Activated T-cell treated with anti-CD3 and anti-CD28 coated beads, Interleukin-2, amount 50 U/mL, for 72 hours (primary cell): Measurements from ENCODE around the gene CTNNA2. TPM values are rescaled to one million over a fixed set of nuclear protein-coding genes. Genes with fewer than 3 reads are reported as not detected.

Experiments
- ATAC-seq, 2 donors: fragments of 150-1000 bp; cut with Tn5 transposase; replicated peaks in 1 of 2; 2 replicates each; pipeline ENCODE4 v1.10.0; 2021; ENCODE audit warnings: moderate library complexity in 2 of 2, mild to moderate bottlenecking in 1 of 2
- DNase-seq, 2 donors: peaks; one replicate each; pipeline ENCODE4 v3.0.0; 2021 to 2022; ENCODE audit warnings: mixed read lengths in 1 of 2
- H3K27ac Mint-ChIP-seq: one replicate; pipeline ENCODE4 v1.8.0; 2022; ENCODE audit warnings: mild to moderate bottlenecking, moderate library complexity, mixed read lengths
- H3K27me3 Mint-ChIP-seq: one replicate; pipeline ENCODE4 v1.8.0; 2022; ENCODE audit warnings: low read depth, mixed read lengths
- H3K36me3 Mint-ChIP-seq, 2 donors: one replicate each; pipeline ENCODE4 v1.8.0; 2022; ENCODE audit warnings: mixed read lengths in 2 of 2, mild to moderate bottlenecking in 1 of 2; ENCODE audit not compliant: insufficient read depth in 2 of 2
- H3K4me1 Mint-ChIP-seq: one replicate; pipeline ENCODE4 v1.8.0; 2022; ENCODE audit warnings: low read depth, mixed read lengths
- H3K4me3 Mint-ChIP-seq, 2 donors: one replicate each; pipeline ENCODE4 v1.8.0; 2022; ENCODE audit warnings: mild to moderate bottlenecking in 2 of 2, mixed read lengths in 2 of 2, moderate library complexity in 2 of 2
- H3K9me3 Mint-ChIP-seq, 2 donors: one replicate each; pipeline ENCODE4 v1.8.0; 2022; ENCODE audit warnings: mixed read lengths in 2 of 2
- total RNA-seq, 2 donors: library from RNA; stranded (reverse); gene quantifications; one replicate each; pipeline ENCODE4 v1.2.3, GENCODE V29; 2022

CTNNA2 gene
- total RNA-seq, 2 donors from 2014 or later: not detected

DNA sequence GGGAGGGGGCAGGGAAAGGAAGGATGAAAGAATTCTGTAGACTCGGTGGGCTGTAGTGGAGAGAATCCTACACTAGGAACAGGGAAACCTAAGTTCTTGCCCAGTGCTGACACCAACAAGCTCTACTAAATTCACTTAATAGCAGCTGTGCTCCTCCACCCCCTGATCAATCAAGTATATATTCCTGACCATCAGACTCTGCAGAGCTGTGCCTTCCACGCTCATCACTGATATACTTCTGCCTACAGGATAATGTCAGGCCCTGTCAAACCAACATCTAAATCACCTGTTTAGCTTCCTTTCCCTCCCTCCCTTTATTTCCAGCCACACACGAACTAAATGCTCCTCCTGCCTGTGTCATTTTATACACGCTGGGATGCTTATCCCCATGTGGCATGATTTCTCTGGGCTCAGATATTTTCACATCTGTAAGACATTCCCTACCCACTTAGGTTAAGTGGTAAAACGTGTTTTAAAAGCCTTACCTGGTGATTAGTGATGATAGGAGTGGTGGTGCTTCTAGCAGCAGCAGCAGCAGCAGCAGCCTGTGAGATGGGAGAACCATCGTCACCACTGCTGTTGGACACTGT lies 489.8 kb downstream of the CTNNA2 start:
- no peaks in the 10 kb centered on the region for H3K27me3 Mint-ChIP-seq
- peaks cover 5 to 6% of the 10 kb centered on the region in 2 donors for H3K9me3 Mint-ChIP-seq
- H3K4me3 Mint-ChIP-seq: no peak overlapping the region
- H3K27ac Mint-ChIP-seq: no peak overlapping the region
- H3K36me3 Mint-ChIP-seq: no peaks in the 10 kb centered on the region
- no peaks in the 10 kb centered on the region for H3K4me1 Mint-ChIP-seq
- no peak for ATAC-seq
- DNase-seq: no peak

DNA sequence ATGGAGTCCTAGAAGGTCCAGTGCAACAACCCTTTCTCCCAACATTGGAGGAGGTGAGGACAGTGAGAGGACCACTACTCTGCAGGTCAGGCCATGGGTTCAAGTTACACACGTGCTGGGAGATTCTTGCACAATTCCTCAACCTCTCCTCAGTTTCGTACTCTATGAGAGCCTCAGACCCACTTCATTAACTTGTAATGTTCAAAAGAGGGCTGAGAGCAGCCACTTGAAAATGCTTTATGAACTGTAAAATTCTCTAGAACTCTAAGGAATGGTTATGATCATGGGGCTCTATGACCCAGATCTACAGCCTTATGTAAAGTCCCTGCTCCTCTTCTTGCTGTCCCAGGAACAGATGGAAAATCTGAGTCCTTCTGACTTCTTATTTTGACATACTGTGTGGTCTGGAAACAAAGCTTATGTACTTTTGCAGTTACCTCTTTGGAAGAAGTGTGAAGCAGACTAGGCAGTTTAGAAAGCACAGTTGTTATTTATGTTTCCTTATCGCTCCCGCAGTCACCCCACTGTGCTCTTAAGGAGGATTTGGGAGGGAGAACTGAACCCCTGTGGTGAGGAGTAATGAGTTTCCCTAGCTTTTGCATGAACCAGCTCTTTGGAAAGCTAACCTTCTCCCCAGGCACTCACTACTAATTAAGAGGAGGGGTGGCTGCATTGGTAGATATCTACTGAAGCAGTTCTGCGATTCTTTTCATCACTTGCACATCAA lies 495.1 kb downstream of the CTNNA2 start:
- Mint-ChIP-seq H3K27me3 (no peaks in the 10 kb centered on the region), H3K4me3 (no peak overlapping the region), H3K9me3 (peaks cover 3 to 5% of the 10 kb centered on the region in 2 donors), H3K4me1 (no peaks in the 10 kb centered on the region), H3K27ac (no peak overlapping the region), H3K36me3 (no peaks in the 10 kb centered on the region)
- no peak for ATAC-seq
- no peak for DNase-seq

DNA sequence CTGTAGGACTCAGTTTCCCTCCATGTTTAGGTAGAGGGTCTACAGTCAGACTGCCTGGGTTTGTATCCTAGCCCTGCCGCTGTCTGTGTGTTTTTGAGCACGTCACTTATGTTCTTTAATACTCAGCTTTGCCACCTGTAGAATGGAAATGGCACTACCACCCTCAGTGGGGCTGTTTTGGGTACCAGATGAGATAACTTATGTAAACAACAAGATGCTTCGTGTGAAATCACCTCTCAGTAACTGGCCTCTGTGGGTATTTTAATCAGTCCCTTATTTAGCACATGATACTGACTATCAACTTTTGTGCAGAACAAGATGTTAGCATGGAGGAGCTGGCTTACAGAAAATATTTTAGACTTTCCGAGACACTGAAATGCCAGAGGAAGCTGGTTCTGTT lies 495.7 kb downstream of the CTNNA2 start:
- ATAC-seq (no peak), DNase-seq (no peak)
- peaks cover 3 to 5% of the 10 kb centered on the region in 2 donors for H3K9me3 Mint-ChIP-seq
- H3K27me3 Mint-ChIP-seq: no peaks in the 10 kb centered on the region
- H3K27ac Mint-ChIP-seq: no peak overlapping the region
- no peak overlapping the region for H3K4me3 Mint-ChIP-seq
- H3K36me3 Mint-ChIP-seq: no peaks in the 10 kb centered on the region
- H3K4me1 Mint-ChIP-seq: no peaks in the 10 kb centered on the region

DNA sequence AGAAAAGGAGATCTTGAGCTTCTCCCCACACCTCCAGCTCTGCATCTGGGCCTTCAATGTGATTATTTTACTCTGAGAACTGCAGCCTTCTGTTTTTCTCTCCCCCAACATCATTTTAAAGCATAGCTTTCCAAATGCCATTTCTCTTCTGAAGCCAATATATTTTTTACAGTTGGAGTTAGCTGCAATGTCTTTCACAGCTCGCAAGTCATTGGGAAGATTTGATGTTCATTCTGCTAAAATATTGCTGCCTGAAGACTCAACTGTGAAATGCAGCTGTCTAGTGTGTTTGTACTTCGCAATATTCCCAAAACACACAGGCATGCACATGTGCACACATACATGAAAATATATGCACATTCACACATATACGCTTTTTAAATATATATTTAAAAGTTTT lies 496.4 kb downstream of the CTNNA2 start:
- no peak overlapping the region for H3K27ac Mint-ChIP-seq
- no peaks in the 10 kb centered on the region for H3K4me1 Mint-ChIP-seq
- no peaks in the 10 kb centered on the region for H3K27me3 Mint-ChIP-seq
- H3K4me3 Mint-ChIP-seq: no peak overlapping the region
- H3K36me3 Mint-ChIP-seq: no peaks in the 10 kb centered on the region
- ATAC-seq (no peak), DNase-seq (no peak)
- H3K9me3 Mint-ChIP-seq: peaks cover 0 to 3% of the 10 kb centered on the region in 2 donors

DNA sequence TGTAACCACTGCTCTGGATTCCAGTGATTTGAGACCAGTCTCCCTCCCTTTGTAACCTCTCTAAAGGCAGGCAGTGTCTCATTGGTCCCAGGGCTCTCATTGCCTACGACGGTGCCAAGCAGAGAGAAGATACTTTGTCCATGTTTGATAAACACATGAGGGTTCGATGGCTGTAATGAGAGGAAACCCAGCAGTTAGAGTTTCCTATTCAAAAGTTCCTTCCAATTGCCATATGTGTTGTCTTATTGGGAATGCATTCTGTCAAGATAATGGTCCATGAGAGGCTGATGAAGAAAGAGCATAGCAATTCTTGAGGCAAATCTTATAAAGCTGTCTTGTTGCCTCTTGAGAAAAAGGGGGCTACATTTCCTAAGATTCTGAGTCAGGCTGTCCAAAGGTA lies 499.2 kb downstream of the CTNNA2 start:
- Mint-ChIP-seq H3K4me3 (no peak overlapping the region), H3K36me3 (no peaks in the 10 kb centered on the region), H3K27ac (no peak overlapping the region)

DNA sequence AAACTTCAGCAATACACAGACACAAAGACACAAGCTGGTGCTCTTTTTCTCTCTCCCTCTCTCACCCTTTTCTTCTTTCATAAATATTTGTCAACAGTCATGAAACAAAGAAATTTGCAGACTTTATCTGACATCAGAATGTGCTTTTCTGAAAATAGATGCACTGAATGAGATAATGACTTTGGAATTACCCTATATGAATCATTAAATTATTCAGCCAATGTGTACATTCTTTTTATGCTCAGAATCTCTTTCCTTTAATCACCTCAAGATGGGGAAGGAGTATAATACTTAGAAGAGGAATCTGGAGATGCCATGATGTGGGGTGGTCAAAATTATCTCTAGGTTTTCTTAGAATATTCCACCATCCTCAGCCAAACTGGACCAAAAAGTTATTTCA lies 501.8 kb downstream of the CTNNA2 start:
- Mint-ChIP-seq H3K4me3 (no peak overlapping the region), H3K4me1 (no peaks in the 10 kb centered on the region), H3K27ac (no peak overlapping the region), H3K9me3 (peaks cover under 1 to 2% of the 10 kb centered on the region in 2 donors), H3K27me3 (no peaks in the 10 kb centered on the region), H3K36me3 (no peaks in the 10 kb centered on the region)
- DNase-seq (no peak), ATAC-seq (no peak)

More for the DNA sequence above, 499.2 kb downstream of the CTNNA2 start:
- ATAC-seq: no peak
- no peak for DNase-seq
- H3K9me3 Mint-ChIP-seq: peaks cover 0 to 4% of the 10 kb centered on the region in 2 donors
- no peaks in the 10 kb centered on the region for H3K4me1 Mint-ChIP-seq
- no peaks in the 10 kb centered on the region for H3K27me3 Mint-ChIP-seq

DNA sequence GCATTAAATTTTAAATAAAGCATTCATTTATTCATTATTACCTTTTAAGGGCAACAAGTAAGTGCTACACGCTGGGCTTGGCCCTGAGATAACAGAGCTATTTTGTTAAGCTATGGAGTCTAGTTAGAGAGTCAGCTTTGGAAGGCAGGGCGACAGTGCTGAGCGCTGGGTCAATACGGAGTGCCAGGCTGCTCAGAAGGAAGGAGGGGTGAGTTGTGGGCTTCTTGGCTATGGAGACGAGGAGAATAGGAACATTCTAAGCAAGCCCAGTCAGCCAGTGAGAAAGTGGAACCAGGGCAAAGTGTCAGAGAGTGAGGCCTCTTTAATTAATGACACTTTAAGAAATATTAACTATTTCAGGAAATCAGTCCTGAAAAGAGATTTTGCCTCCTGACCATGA lies 503.3 kb downstream of the CTNNA2 start:
- ATAC-seq (no peak), DNase-seq (no peak)
- Mint-ChIP-seq H3K9me3 (peaks cover 5 to 7% of the 10 kb centered on the region in 2 donors), H3K4me3 (no peak overlapping the region), H3K27ac (no peak overlapping the region), H3K36me3 (no peaks in the 10 kb centered on the region), H3K27me3 (no peaks in the 10 kb centered on the region), H3K4me1 (no peaks in the 10 kb centered on the region)

DNA sequence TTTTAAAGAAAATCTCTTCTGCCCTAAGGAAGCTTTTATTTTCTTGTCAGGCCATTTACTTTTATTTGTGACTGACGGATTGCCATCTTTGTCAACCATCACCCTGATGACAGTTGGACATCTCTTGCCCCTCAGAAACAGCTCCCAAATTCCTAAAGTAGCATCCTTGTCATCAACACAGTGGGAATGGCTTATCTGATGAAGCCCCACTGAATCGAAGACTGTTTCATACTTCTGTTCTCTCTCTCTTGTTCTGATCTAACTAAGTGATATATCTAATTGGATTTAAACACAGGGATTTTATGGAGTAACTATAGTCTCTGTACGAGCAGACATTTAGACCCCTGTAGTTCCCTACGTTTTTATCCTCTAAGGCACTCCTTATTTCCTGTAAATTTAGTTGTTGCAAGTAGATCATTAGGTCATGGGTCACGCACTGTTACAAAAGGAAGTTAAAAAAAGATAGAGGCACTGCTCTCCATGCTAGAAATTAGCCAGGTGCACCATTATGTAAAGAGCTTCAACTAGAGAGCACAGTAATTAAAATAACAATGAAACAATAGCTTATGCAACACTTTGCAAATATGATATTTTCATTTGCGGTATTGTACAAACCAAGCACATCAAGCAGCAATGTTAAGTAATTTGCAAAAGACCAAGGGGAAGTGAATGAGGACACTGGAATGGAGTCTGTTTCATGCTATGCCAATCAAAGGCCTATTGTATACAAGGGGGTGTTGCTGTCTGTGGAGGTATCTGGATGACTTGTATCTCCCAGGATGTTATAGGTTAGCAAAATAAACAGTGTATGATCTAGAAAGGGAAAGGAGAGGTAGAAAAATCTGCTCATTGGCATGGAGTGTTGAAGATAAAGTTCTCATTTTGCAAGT lies 507.0 kb downstream of the CTNNA2 start:
- ATAC-seq: no peak
- no peaks in the 10 kb centered on the region for H3K27me3 Mint-ChIP-seq
- H3K4me3 Mint-ChIP-seq: no peak overlapping the region
- H3K36me3 Mint-ChIP-seq: peaks cover 0 to 1% of the 10 kb centered on the region in 2 donors
- no peak overlapping the region for H3K27ac Mint-ChIP-seq
- no peaks in the 10 kb centered on the region for H3K4me1 Mint-ChIP-seq
- no peak for DNase-seq
- H3K9me3 Mint-ChIP-seq: peaks cover 5 to 6% of the 10 kb centered on the region in 2 donors

DNA sequence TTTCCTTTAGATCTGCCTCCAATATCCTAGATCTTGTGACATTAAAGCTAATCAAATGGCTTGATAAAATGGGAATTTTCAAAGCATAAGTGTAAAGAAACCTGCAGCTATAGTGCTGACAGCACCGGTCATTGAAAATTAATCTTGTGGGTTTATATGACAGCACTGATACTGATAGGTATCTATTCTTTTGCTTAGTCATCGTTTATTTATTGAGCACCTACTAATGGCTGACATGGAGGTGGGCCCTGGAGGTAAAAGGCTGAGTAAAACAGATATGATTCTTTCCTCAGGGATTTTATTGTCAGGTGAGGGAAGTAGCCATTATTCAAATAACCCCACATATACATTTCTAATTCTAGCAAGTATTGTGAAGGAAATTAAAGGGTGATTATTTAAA lies 509.2 kb downstream of the CTNNA2 start:
- no peak for ATAC-seq
- no peak overlapping the region for H3K4me3 Mint-ChIP-seq
- H3K27ac Mint-ChIP-seq: no peak overlapping the region
- peaks cover 0 to 1% of the 10 kb centered on the region in 2 donors for H3K36me3 Mint-ChIP-seq
- no peaks in the 10 kb centered on the region for H3K27me3 Mint-ChIP-seq
- no peaks in the 10 kb centered on the region for H3K4me1 Mint-ChIP-seq
- peaks cover 5 to 11% of the 10 kb centered on the region in 2 donors for H3K9me3 Mint-ChIP-seq
- DNase-seq: no peak

DNA sequence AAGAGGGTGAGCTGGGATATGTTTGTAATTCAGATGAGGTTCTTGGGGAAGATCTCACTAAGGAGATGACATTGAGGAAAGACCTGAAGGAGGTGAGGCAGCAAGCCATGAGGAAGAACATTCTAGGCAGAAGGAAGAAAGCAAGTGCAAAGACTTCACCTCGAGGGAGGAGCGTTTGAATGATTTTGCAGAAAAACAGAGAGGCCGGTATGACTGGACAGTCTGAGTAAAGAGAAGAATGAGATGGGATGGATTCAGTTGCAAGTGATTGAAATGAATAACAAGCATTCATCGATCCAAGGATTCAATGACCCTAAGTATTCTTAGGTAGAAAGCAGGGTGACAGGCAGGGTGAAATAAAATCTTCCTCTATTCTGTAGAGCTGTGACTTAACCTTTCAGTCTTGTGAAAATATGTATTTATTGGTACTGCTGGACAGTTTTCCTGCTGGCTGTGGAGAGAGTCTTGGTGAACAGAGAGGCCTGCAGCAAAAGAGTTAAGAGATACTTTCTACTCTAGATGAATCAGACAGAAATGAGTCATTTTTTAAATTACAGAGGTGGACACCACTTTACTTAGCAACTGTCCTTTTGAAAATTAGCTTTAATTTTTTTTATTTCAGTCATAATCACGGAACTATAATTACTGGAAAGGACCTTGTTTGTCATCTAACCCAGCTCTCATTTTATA lies 513.3 kb downstream of the CTNNA2 start:
- H3K27me3 Mint-ChIP-seq: no peaks in the 10 kb centered on the region
- peaks cover 0 to 9% of the 10 kb centered on the region in 2 donors for H3K9me3 Mint-ChIP-seq

DNA sequence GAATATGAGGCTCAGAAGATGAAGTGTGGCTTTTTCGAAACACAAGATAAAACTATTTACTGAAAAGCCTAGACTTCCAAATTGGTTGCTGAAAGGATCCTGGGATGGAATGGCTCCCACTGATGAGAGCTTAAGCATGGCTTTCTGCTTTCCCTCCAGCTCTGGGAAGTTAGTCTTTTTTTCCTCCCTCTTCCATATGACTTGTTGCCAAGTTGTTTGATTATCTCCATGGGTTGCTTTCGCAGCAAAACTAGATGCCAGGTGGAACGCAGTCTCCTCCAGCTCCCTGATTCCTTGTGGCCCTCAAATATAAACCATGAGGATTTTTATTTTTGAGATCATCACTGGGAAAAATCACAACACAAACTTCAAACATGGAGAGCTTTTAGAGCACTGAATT lies 515.2 kb downstream of the CTNNA2 start:
- Mint-ChIP-seq H3K4me3 (no peak overlapping the region), H3K36me3 (no peaks in the 10 kb centered on the region), H3K27ac (no peak overlapping the region), H3K9me3 (peaks cover 0 to 9% of the 10 kb centered on the region in 2 donors), H3K27me3 (no peaks in the 10 kb centered on the region), H3K4me1 (no peaks in the 10 kb centered on the region)
- ATAC-seq (no peak), DNase-seq (no peak)

More for the DNA sequence above, 513.3 kb downstream of the CTNNA2 start:
- Mint-ChIP-seq H3K36me3 (peaks cover 0 to 1% of the 10 kb centered on the region in 2 donors), H3K27ac (no peak overlapping the region), H3K4me3 (no peak overlapping the region), H3K4me1 (no peaks in the 10 kb centered on the region)
- ATAC-seq (no peak), DNase-seq (no peak)

DNA sequence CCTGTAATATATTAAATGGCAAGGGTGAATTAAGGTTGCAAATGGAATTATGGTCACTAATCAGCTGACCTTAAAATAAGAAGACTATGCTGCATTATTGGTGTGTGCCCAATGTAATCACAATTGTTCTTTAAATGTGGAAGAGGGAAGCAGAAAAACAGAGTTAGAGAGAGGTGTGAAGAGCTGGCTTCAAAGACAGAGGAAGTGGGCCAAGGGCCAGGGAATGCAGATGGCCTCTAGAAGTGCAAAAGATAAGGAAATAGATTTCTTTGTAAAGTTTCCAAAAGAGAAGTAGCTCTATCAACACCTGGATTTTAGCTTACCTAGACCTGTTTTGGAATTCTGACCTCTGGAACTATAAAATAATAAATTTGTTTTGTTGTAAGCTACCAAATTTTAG lies 515.7 kb downstream of the CTNNA2 start:
- Mint-ChIP-seq H3K36me3 (no peaks in the 10 kb centered on the region), H3K27ac (no peak overlapping the region), H3K9me3 (peaks cover 0 to 9% of the 10 kb centered on the region in 2 donors), H3K27me3 (no peaks in the 10 kb centered on the region), H3K4me1 (no peaks in the 10 kb centered on the region), H3K4me3 (no peak overlapping the region)
- ATAC-seq (no peak), DNase-seq (no peak)

DNA sequence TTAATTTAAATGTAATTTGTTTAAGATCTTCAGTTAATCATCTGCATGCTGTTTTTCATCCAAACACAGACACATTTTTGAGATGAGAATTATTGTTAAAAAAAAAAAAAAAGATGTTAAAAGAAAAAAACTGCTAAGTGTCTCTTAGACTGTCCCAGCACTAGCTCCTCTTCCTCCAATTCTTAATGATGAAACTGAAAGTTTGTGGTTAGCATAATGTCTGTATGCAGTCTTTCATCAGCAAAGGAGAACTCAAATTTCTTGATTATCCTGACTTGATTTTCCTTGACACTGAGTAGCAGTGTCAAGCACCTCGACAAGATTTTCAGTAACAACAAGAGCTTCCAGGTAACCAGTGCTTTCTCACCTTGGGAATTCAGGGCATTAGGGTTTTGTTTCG lies 517.3 kb downstream of the CTNNA2 start:
- H3K36me3 Mint-ChIP-seq: no peaks in the 10 kb centered on the region
- H3K27ac Mint-ChIP-seq: no peak overlapping the region

More for the DNA sequence above, 517.3 kb downstream of the CTNNA2 start:
- DNase-seq (no peak), ATAC-seq (no peak)
- peaks cover 0 to 8% of the 10 kb centered on the region in 2 donors for H3K9me3 Mint-ChIP-seq
- no peaks in the 10 kb centered on the region for H3K27me3 Mint-ChIP-seq
- no peak overlapping the region for H3K4me3 Mint-ChIP-seq
- H3K4me1 Mint-ChIP-seq: no peaks in the 10 kb centered on the region
